ENCODE results near the gene ZNF423. TPM values are rescaled to one million over a fixed set of nuclear protein-coding genes. Genes with fewer than 3 reads are reported as not detected.

Gene ZNF423
- total RNA-seq, 1 donor from 2014 or later = 10.6 TPM

- no peaks in the 10 kb centered on the region for H3K36me3 Mint-ChIP-seq (ENCODE audit: low read depth, unreplicated experiment)
- H3K9me3 ChIP-seq (ENCODE audit: insufficient read depth, low read depth, low read length) = no peaks in the 10 kb centered on the region
- peak overlapping the region; percentile 65 for H2AFZ ChIP-seq (ENCODE audit: low read depth, low read length)
- peak overlapping the region; percentile 69 for H3K27ac Mint-ChIP-seq (ENCODE audit: unreplicated experiment)
- H3K4me3 Mint-ChIP-seq (ENCODE audit: unreplicated experiment) = no peak overlapping the region
- no peaks in the 10 kb centered on the region for H3K79me2 ChIP-seq (ENCODE audit: insufficient read depth, low read length)
- peak overlapping the region; percentile 57 for H3K4me2 ChIP-seq (ENCODE audit: low read length)
- H3K36me3 ChIP-seq (ENCODE audit: insufficient read depth, low read length) = no peaks in the 10 kb centered on the region
- H3K27me3 Mint-ChIP-seq (ENCODE audit: low read depth, unreplicated experiment) = peaks cover 3% of the 10 kb centered on the region
- no peak for FAIRE-seq
- peaks cover 7% of the 10 kb centered on the region for H3K4me1 Mint-ChIP-seq (ENCODE audit: low read depth, unreplicated experiment)
- H3K27ac ChIP-seq (ENCODE audit: low read depth, low read length) = no peak overlapping the region
- DNase-seq (ENCODE audit: low read depth) = no peak
- peak overlapping the region; percentile 30 for H3K9ac ChIP-seq (ENCODE audit: low read length)
- TF ChIP-seq EZH2 (IDR thresholded peaks at IDR 0.05; ENCODE audit: insufficient read depth, low read length) (no peak), CTCF (IDR thresholded peaks at IDR 0.05; ENCODE audit: insufficient read depth, low read depth, low read length) (no peak)
- no peaks in the 10 kb centered on the region for H3K9me3 Mint-ChIP-seq (ENCODE audit: unreplicated experiment)
- H3K4me1 ChIP-seq (ENCODE audit: insufficient read depth, low read length) = peaks cover 13% of the 10 kb centered on the region
- no peaks in the 10 kb centered on the region for H3K27me3 ChIP-seq (ENCODE audit: insufficient read depth, low read length)
- H3K4me3 ChIP-seq (ENCODE audit: insufficient read depth, low read depth, low read length) = no peak overlapping the region
- H4K20me1 ChIP-seq (ENCODE audit: insufficient read depth, low read length) = no peaks in the 10 kb centered on the region
These were observed 79.8 kb downstream of the ZNF423 start for GRCh38 chr16:49776085-49776595.

- Histone ChIP-seq H3K27me3 (ENCODE audit: insufficient read depth, low read length) (no peaks in the 10 kb centered on the region), H3K27ac (ENCODE audit: low read depth, low read length) (no peak overlapping the region), H4K20me1 (ENCODE audit: insufficient read depth, low read length) (no peaks in the 10 kb centered on the region), H3K36me3 (ENCODE audit: insufficient read depth, low read length) (no peaks in the 10 kb centered on the region), H3K9ac (ENCODE audit: low read length) (peak overlapping the region; percentile 30), H3K4me3 (ENCODE audit: insufficient read depth, low read depth, low read length) (no peak overlapping the region), H3K79me2 (ENCODE audit: insufficient read depth, low read length) (no peaks in the 10 kb centered on the region), H2AFZ (ENCODE audit: low read depth, low read length) (peak overlapping the region; percentile 65), H3K4me1 (ENCODE audit: insufficient read depth, low read length) (peaks cover 13% of the 10 kb centered on the region), H3K9me3 (ENCODE audit: insufficient read depth, low read depth, low read length) (no peaks in the 10 kb centered on the region), H3K4me2 (ENCODE audit: low read length) (peak overlapping the region; percentile 57)
- DNase-seq (ENCODE audit: low read depth) (no peak), FAIRE-seq (no peak)
- TF ChIP-seq EZH2 (IDR thresholded peaks at IDR 0.05; ENCODE audit: insufficient read depth, low read length) = no peak
- no peak for TF ChIP-seq CTCF (IDR thresholded peaks at IDR 0.05; ENCODE audit: insufficient read depth, low read depth, low read length)
- Mint-ChIP-seq H3K4me1 (ENCODE audit: low read depth, unreplicated experiment) (peaks cover 7% of the 10 kb centered on the region), H3K27ac (ENCODE audit: unreplicated experiment) (peak overlapping the region; percentile 69), H3K36me3 (ENCODE audit: low read depth, unreplicated experiment) (no peaks in the 10 kb centered on the region), H3K4me3 (ENCODE audit: unreplicated experiment) (no peak overlapping the region), H3K9me3 (ENCODE audit: unreplicated experiment) (no peaks in the 10 kb centered on the region), H3K27me3 (ENCODE audit: low read depth, unreplicated experiment) (peaks cover 3% of the 10 kb centered on the region)
These were observed 80.3 kb downstream of the ZNF423 start for GRCh38 chr16:49775581-49775980.

GRCh38 chr16:49775018-49775417 lies 80.9 kb downstream of the ZNF423 start:
- no peak for FAIRE-seq
- no peaks in the 10 kb centered on the region for H3K36me3 ChIP-seq (ENCODE audit: insufficient read depth, low read length)
- H3K4me3 ChIP-seq (ENCODE audit: insufficient read depth, low read depth, low read length) = no peak overlapping the region
- no peak overlapping the region for H3K9ac ChIP-seq (ENCODE audit: low read length)
- DNase-seq (ENCODE audit: low read depth) = no peak
- H3K79me2 ChIP-seq (ENCODE audit: insufficient read depth, low read length) = no peaks in the 10 kb centered on the region
- no peaks in the 10 kb centered on the region for H3K27me3 ChIP-seq (ENCODE audit: insufficient read depth, low read length)
- no peaks in the 10 kb centered on the region for H3K9me3 ChIP-seq (ENCODE audit: insufficient read depth, low read depth, low read length)
- no peak for TF ChIP-seq EZH2 (IDR thresholded peaks at IDR 0.05; ENCODE audit: insufficient read depth, low read length)
- TF ChIP-seq CTCF (IDR thresholded peaks at IDR 0.05; ENCODE audit: insufficient read depth, low read depth, low read length) = no peak
- no peaks in the 10 kb centered on the region for H3K36me3 Mint-ChIP-seq (ENCODE audit: low read depth, unreplicated experiment)
- H3K27me3 Mint-ChIP-seq (ENCODE audit: low read depth, unreplicated experiment) = peaks cover 3% of the 10 kb centered on the region
- H3K4me1 Mint-ChIP-seq (ENCODE audit: low read depth, unreplicated experiment) = peaks cover 7% of the 10 kb centered on the region
- no peak overlapping the region for H3K27ac Mint-ChIP-seq (ENCODE audit: unreplicated experiment)
- no peak overlapping the region for H2AFZ ChIP-seq (ENCODE audit: low read depth, low read length)
- H3K4me3 Mint-ChIP-seq (ENCODE audit: unreplicated experiment) = no peak overlapping the region
- H4K20me1 ChIP-seq (ENCODE audit: insufficient read depth, low read length) = no peaks in the 10 kb centered on the region
- H3K4me2 ChIP-seq (ENCODE audit: low read length) = no peak overlapping the region
- no peaks in the 10 kb centered on the region for H3K9me3 Mint-ChIP-seq (ENCODE audit: unreplicated experiment)
- peaks cover 13% of the 10 kb centered on the region for H3K4me1 ChIP-seq (ENCODE audit: insufficient read depth, low read length)
- H3K27ac ChIP-seq (ENCODE audit: low read depth, low read length) = no peak overlapping the region

All from astrocyte (in vitro differentiated cells and primary cell).